Osteoblast (primary cell): Measurements from ENCODE around the gene NPB. TPM values are rescaled to one million over a fixed set of nuclear protein-coding genes. Genes with fewer than 3 reads are reported as not detected.

Source experiments
- DNase-seq: peaks from one replicate; pipeline ENCODE4 v3.0.0; 2011; ENCODE audit warnings: low spot score, mixed read lengths; ENCODE audit not compliant: insufficient read length; ENCODE audit errors: missing footprints
- H2AFZ ChIP-seq: 2 replicates; pipeline ENCODE4 v1.6.0; 2011; ENCODE audit warnings: mild to moderate bottlenecking, low read length
- H3K27ac ChIP-seq: 2 replicates; pipeline ENCODE4 v1.5.1; 2011; ENCODE audit warnings: mild to moderate bottlenecking, low read depth, low read length, moderate library complexity
- H3K27me3 ChIP-seq: 2 replicates; pipeline ENCODE4 v1.6.0; 2012; ENCODE audit warnings: mild to moderate bottlenecking, control low read depth, inconsistent platforms, low read length, moderate library complexity; ENCODE audit not compliant: insufficient read depth
- H3K36me3 ChIP-seq: 2 replicates; pipeline ENCODE4 v1.5.1; 2011; ENCODE audit warnings: mild to moderate bottlenecking, low read length, control low read depth, moderate library complexity; ENCODE audit not compliant: insufficient read depth
- H3K4me1 ChIP-seq: 2 replicates; pipeline ENCODE4 v1.5.1; 2011; ENCODE audit warnings: mild to moderate bottlenecking, low read length, control low read depth, moderate library complexity; ENCODE audit not compliant: insufficient read depth
- H3K4me2 ChIP-seq: 2 replicates; pipeline ENCODE4 v1.6.0; 2011; ENCODE audit warnings: mild to moderate bottlenecking, low read length; ENCODE audit not compliant: insufficient read depth
- H3K4me3 ChIP-seq: fragments of 200-600 bp; sonication (generic); 3 replicates; pipeline ENCODE4 v1.5.1; 2012; ENCODE audit warnings: mild to moderate bottlenecking, low read length, inconsistent platforms; ENCODE audit not compliant: insufficient read depth
- H3K79me2 ChIP-seq: 2 replicates; pipeline ENCODE4 v1.6.0; 2012; ENCODE audit warnings: mild to moderate bottlenecking, low read length, control low read depth, inconsistent platforms; ENCODE audit not compliant: insufficient read depth
- H3K9me3 ChIP-seq: 2 replicates; pipeline ENCODE4 v1.5.1; 2011; ENCODE audit warnings: low read depth, low read length, control low read depth
- H4K20me1 ChIP-seq: 2 replicates; pipeline ENCODE4 v1.6.0; 2012; ENCODE audit warnings: mild to moderate bottlenecking, low read length, control low read depth; ENCODE audit not compliant: insufficient read depth
- CTCF ChIP-seq: IDR thresholded peaks from 2 replicates; pipeline ENCODE4 v1.5.1; 2011; ENCODE audit warnings: mild to moderate bottlenecking, low read depth, low read length, moderate library complexity; ENCODE audit errors: extremely low read depth
- total RNA-seq: library from RNA; depleted of rRNA; stranded (reverse); fragments of >200 nt; gene quantifications from 2 replicates; pipeline ENCODE4 v1.2.3, GENCODE V29; 2012

Gene NPB
- total RNA-seq, 1 donor = under 0.01 TPM

- Histone ChIP-seq H4K20me1 (peaks cover 17% of the 10 kb centered on the region), H3K4me2 (no peak overlapping the region), H3K4me1 (peaks cover 8% of the 10 kb centered on the region), H3K27ac (no peak overlapping the region), H3K9me3 (no peaks in the 10 kb centered on the region), H3K79me2 (peaks cover 7% of the 10 kb centered on the region), H2AFZ (no peak overlapping the region), H3K4me3 (no peak overlapping the region), H3K27me3 (no peaks in the 10 kb centered on the region), H3K36me3 (peaks cover 15% of the 10 kb centered on the region)
- no peak for TF ChIP-seq CTCF
- peak; percentile 73 for DNase-seq
These were observed 1.4 kb downstream of the NPB start for GRCh38 chr17:81903415-81903831.

GRCh38 chr17:81903896-81904599 is 2.0 kb downstream of the NPB start:
- H3K4me2 ChIP-seq = no peak overlapping the region
- no peak for TF ChIP-seq CTCF
- peak; percentile 78 for DNase-seq
- peaks cover 1% of the 10 kb centered on the region for H3K4me1 ChIP-seq
- H3K79me2 ChIP-seq = peaks cover 7% of the 10 kb centered on the region
- H3K27me3 ChIP-seq = no peaks in the 10 kb centered on the region
- peaks cover 12% of the 10 kb centered on the region for H3K36me3 ChIP-seq
- H2AFZ ChIP-seq = no peak overlapping the region
- H3K4me3 ChIP-seq = no peak overlapping the region
- H3K9me3 ChIP-seq = no peaks in the 10 kb centered on the region
- peaks cover 12% of the 10 kb centered on the region for H4K20me1 ChIP-seq
- no peak overlapping the region for H3K27ac ChIP-seq

- Histone ChIP-seq H3K27me3 (no peaks in the 10 kb centered on the region), H3K79me2 (peaks cover 5% of the 10 kb centered on the region), H3K27ac (no peak overlapping the region)
These were observed 2.8 kb downstream of the NPB start for GRCh38 chr17:81904600-81905423.

More at GRCh38 chr17:81904600-81905423, 2.8 kb downstream of the NPB start:
- DNase-seq = peak; percentile 76
- no peak overlapping the region for H3K4me3 ChIP-seq
- H3K36me3 ChIP-seq = peaks cover 7% of the 10 kb centered on the region
- TF ChIP-seq CTCF = no peak
- no peaks in the 10 kb centered on the region for H3K4me1 ChIP-seq
- no peak overlapping the region for H3K4me2 ChIP-seq
- no peaks in the 10 kb centered on the region for H3K9me3 ChIP-seq
- H2AFZ ChIP-seq = no peak overlapping the region
- peaks cover 10% of the 10 kb centered on the region for H4K20me1 ChIP-seq
